IMR-90 (cell line): Measurements from ENCODE around the gene KCNQ1. TPM values are rescaled to one million over a fixed set of nuclear protein-coding genes. Genes with fewer than 3 reads are reported as not detected.

ENCODE experiments used
- ATAC-seq: fragments of 200-7000 bp; cut with Tn5 transposase; 2 replicates; pipeline ENCODE4 v1.9.1; 2020; ENCODE audit warnings: low read depth, mild to moderate bottlenecking, moderate library complexity
- BruUV-seq: library from RNA; stranded (reverse); fragments of 400-500 nt; replicated peaks from 2 replicates; lab custom pipeline; 2021; lab: Mats Ljungman, UMichigan
- CTCF ChIA-PET: fragments of 300-600 bp; formaldehyde crosslinking; extraction: SDS; loops from one replicate; lab custom pipeline; 2021; ENCODE audit warnings: antibody characterized with exemption; lab: Yijun Ruan, JAX
- POLR2A ChIA-PET: fragments of 300-600 bp; sonication (Branson Sonifier 250); formaldehyde crosslinking; loops from one replicate; lab custom pipeline; 2022; ENCODE audit warnings: antibody characterized with exemption; ENCODE audit not compliant: unreplicated experiment; lab: Charles Lee
- DNase-seq: peaks from one replicate; pipeline ENCODE4 v3.0.0; 2013
- H2AFZ ChIP-seq: replicated peaks from 2 replicates; pipeline ENCODE3; 2013; ENCODE audit warnings: low read length, mild to moderate bottlenecking; ENCODE audit not compliant: poor library complexity
- H2AK5ac ChIP-seq: 2 replicates; pipeline ENCODE4 v1.6.1; 2013; ENCODE audit warnings: low read depth, low read length, inconsistent platforms
- H2AK9ac ChIP-seq: replicated peaks from 2 replicates; pipeline ENCODE3; 2013; ENCODE audit warnings: mild to moderate bottlenecking, low read depth, low read length, moderate library complexity; ENCODE audit not compliant: poor library complexity
- H2BK120ac ChIP-seq: 2 replicates; pipeline ENCODE4 v1.6.1; 2013; ENCODE audit warnings: low read depth, low read length, inconsistent platforms
- H2BK15ac ChIP-seq: 3 replicates; pipeline ENCODE4 v1.6.1; 2013; ENCODE audit warnings: low read depth, low read length, inconsistent platforms
- H2BK20ac ChIP-seq: 2 replicates; pipeline ENCODE4 v1.6.1; 2013; ENCODE audit warnings: low read depth, mild to moderate bottlenecking, inconsistent platforms, low read length, moderate library complexity
- H2BK5ac ChIP-seq: 2 replicates; pipeline ENCODE4 v1.6.1; 2013; ENCODE audit warnings: mild to moderate bottlenecking, low read depth, low read length, inconsistent platforms; ENCODE audit not compliant: poor library complexity, severe bottlenecking
- H3K14ac ChIP-seq: replicated peaks from 2 replicates; pipeline ENCODE4 v1.6.1; 2013; ENCODE audit warnings: low read depth, low read length, inconsistent platforms
- H3K18ac ChIP-seq: 2 replicates; pipeline ENCODE4 v1.6.1; 2013; ENCODE audit warnings: low read depth, low read length, control low read depth
- H3K23ac ChIP-seq: 2 replicates; pipeline ENCODE4 v1.6.1; 2013; ENCODE audit warnings: low read depth, low read length, inconsistent platforms
- H3K27ac ChIP-seq: 2 replicates; pipeline ENCODE4 v1.5.1; 2013; ENCODE audit warnings: mild to moderate bottlenecking, control low read depth, low read length; ENCODE audit not compliant: insufficient read depth
- H3K27me3 ChIP-seq: 2 replicates; pipeline ENCODE4 v1.6.1; 2013; ENCODE audit warnings: low read length; ENCODE audit not compliant: control insufficient read depth, insufficient read depth
- H3K36me3 ChIP-seq: 2 replicates; pipeline ENCODE4 v1.6.1; 2013; ENCODE audit warnings: low read length, mixed read lengths; ENCODE audit not compliant: control insufficient read depth, insufficient read depth
- H3K4ac ChIP-seq: 2 replicates; pipeline ENCODE4 v1.6.1; 2013; ENCODE audit warnings: low read depth, low read length, inconsistent platforms
- H3K4me1 ChIP-seq: 2 replicates; pipeline ENCODE4 v1.6.1; 2013; ENCODE audit warnings: low read length, mixed read lengths; ENCODE audit not compliant: control insufficient read depth, insufficient read depth
- H3K4me2 ChIP-seq: 2 replicates; pipeline ENCODE4 v1.6.1; 2013; ENCODE audit warnings: low read depth, mild to moderate bottlenecking, control low read depth, low read length, moderate library complexity
- H3K4me3 ChIP-seq: 2 replicates; pipeline ENCODE4 v1.5.1; 2013; ENCODE audit warnings: low read depth, mild to moderate bottlenecking, control low read depth, low read length, moderate library complexity; ENCODE audit not compliant: insufficient read depth
- H3K56ac ChIP-seq: 2 replicates; pipeline ENCODE4 v1.6.1; 2013; ENCODE audit warnings: low read length, inconsistent platforms; ENCODE audit not compliant: insufficient read depth; ENCODE audit errors: extremely low read depth
- H3K79me1 ChIP-seq, 2 experiments: 2 replicates each; pipeline ENCODE4 v1.6.1; 2013; ENCODE audit warnings: low read length in 2 of 2, inconsistent platforms in 1 of 2, low read depth in 1 of 2
- H3K9ac ChIP-seq: 2 replicates; pipeline ENCODE4 v1.6.1; 2013; ENCODE audit warnings: low read depth, low read length, control low read depth
- H3K9me1 ChIP-seq: 2 replicates; pipeline ENCODE4 v1.6.1; 2013; ENCODE audit warnings: low read length, inconsistent platforms; ENCODE audit not compliant: insufficient read depth
- H3K9me3 ChIP-seq: 2 replicates; pipeline ENCODE4 v1.6.1; 2013; ENCODE audit warnings: low read length; ENCODE audit not compliant: control insufficient read depth, insufficient read depth
- H4K20me1 ChIP-seq: 2 replicates; pipeline ENCODE4 v1.6.1; 2013; ENCODE audit warnings: low read length, inconsistent platforms; ENCODE audit not compliant: insufficient read depth
- H4K5ac ChIP-seq: 2 replicates; pipeline ENCODE4 v1.6.1; 2013; ENCODE audit warnings: mild to moderate bottlenecking, low read depth, low read length, control low read depth
- H4K8ac ChIP-seq, 2 experiments: 2 replicates each; pipeline ENCODE4 v1.6.1; 2013; ENCODE audit warnings: low read depth in 2 of 2, low read length in 2 of 2, control low read depth in 1 of 2, inconsistent platforms in 1 of 2
- H4K91ac ChIP-seq: 2 replicates; pipeline ENCODE4 v1.6.1; 2013; ENCODE audit warnings: low read depth, low read length, inconsistent platforms; ENCODE audit not compliant: insufficient read depth
- BHLHE40 ChIP-seq: fragments of 150-350 bp; IDR thresholded peaks from 2 replicates; pipeline ENCODE4 v1.6.1; 2016; ENCODE audit warnings: mild to moderate bottlenecking, low read depth, low read length
- CEBPB ChIP-seq: IDR thresholded peaks from 2 replicates; pipeline ENCODE4 v1.6.1; 2012; ENCODE audit warnings: low read depth, low read length, improper control_type of control experiment
- CHD1 ChIP-seq: IDR thresholded peaks from 2 replicates; pipeline ENCODE4 v1.6.1; 2012; ENCODE audit warnings: low read depth, low read length, improper control_type of control experiment
- CTCF ChIP-seq: conservative IDR thresholded peaks from 2 replicates; pipeline ENCODE4 v1.5.1; 2012; ENCODE audit warnings: mild to moderate bottlenecking, low read depth, low read length, improper control_type of control experiment
- FOS ChIP-seq: fragments of 150-350 bp; IDR thresholded peaks from 2 replicates; pipeline ENCODE4 v1.6.1; 2016; ENCODE audit warnings: low read depth, low read length
- MAFK ChIP-seq: IDR thresholded peaks from 2 replicates; pipeline ENCODE4 v1.6.1; 2012; ENCODE audit warnings: low read depth, low read length, improper control_type of control experiment
- MAZ ChIP-seq: IDR thresholded peaks from 2 replicates; pipeline ENCODE4 v1.6.1; 2012; ENCODE audit warnings: low read depth, mild to moderate bottlenecking, low read length, improper control_type of control experiment, moderate library complexity, borderline replicate concordance
- MXI1 ChIP-seq: IDR thresholded peaks from 2 replicates; pipeline ENCODE4 v1.6.1; 2012; ENCODE audit warnings: low read depth, mild to moderate bottlenecking, low read length, moderate library complexity, borderline replicate concordance
- NFE2L2 ChIP-seq: fragments of 150-350 bp; IDR thresholded peaks from 2 replicates; pipeline ENCODE4 v1.6.1; 2016; ENCODE audit warnings: low read depth, mild to moderate bottlenecking, low read length
- POLR2A ChIP-seq: IDR thresholded peaks from 2 replicates; pipeline ENCODE4 v1.6.1; 2012; ENCODE audit warnings: mild to moderate bottlenecking, low read depth, low read length
- RAD21 ChIP-seq: IDR thresholded peaks from 2 replicates; pipeline ENCODE4 v1.6.1; 2012; ENCODE audit warnings: low read length, improper control_type of control experiment
- RCOR1 ChIP-seq: IDR thresholded peaks from 2 replicates; pipeline ENCODE4 v1.6.1; 2012; ENCODE audit warnings: mild to moderate bottlenecking, low read length, improper control_type of control experiment; ENCODE audit not compliant: insufficient replicate concordance
- RFX5 ChIP-seq: IDR thresholded peaks from 2 replicates; pipeline ENCODE4 v1.8.0; 2012; ENCODE audit warnings: low read depth, mild to moderate bottlenecking, low read length, moderate library complexity
- SMC3 ChIP-seq: fragments of 150-350 bp; IDR thresholded peaks from 2 replicates; pipeline ENCODE4 v1.6.1; 2016; ENCODE audit warnings: low read depth, mild to moderate bottlenecking, antibody characterized with exemption, low read length, moderate library complexity
- WGBS, 2 experiments: methylation state at CpG; one replicate each; pipeline versions ENCODE4 v1.1.5 to v1.1.7; 2013; ENCODE audit warnings: missing lambda C conversion rate in 2 of 2; ENCODE audit not compliant: insufficient read length in 1 of 2; ENCODE audit errors: extremely low coverage in 2 of 2; 5-methylcytosine and 5-hydroxymethylcytosine counted together
- dilution Hi-C: fragments of 300-500 bp; cut with HindIII; formaldehyde crosslinking; loops from one replicate; pipeline ENCODE4 v1.14.3; 2018; ENCODE audit warnings: low sequenced_read_pairs; ENCODE audit not compliant: unreplicated experiment
- in situ Hi-C: fragments of 300-500 bp; cut with MboI; formaldehyde crosslinking; loops from 3 replicates; pipeline ENCODE4 v1.14.3; 2019; ENCODE audit warnings: low sequenced_read_pairs, inconsistent platforms, mixed read lengths
- intact Hi-C: fragments of 100-400 bp; cut with micrococcal nuclease; formaldehyde crosslinking; loops from 2 replicates; pipeline ENCODE4 v1.10.0; 2022
- polyA plus RNA-seq, 3 experiments: library from polyadenylated mRNA; depleted of rRNA; stranded (reverse); fragments of >200 nt; gene quantifications; 2 replicates each; pipeline ENCODE4 v1.2.3, GENCODE V29; 2012; ENCODE audit warnings: low replicate concordance in 1 of 3
- total RNA-seq: library from RNA; depleted of rRNA; stranded (reverse); fragments of >200 nt; gene quantifications from 2 replicates; pipeline ENCODE4 v1.2.3, GENCODE V29; 2012
- TF ChIP-seq, protein P1 (sequence below): fragments of 150-350 bp; IDR thresholded peaks from 2 replicates; pipeline ENCODE4 v1.6.1; 2017; ENCODE audit warnings: mild to moderate bottlenecking, antibody characterized with exemption, low read length, low read depth
- TF ChIP-seq, protein P2 (sequence below): fragments of 150-350 bp; IDR thresholded peaks from 2 replicates; pipeline ENCODE4 v1.6.1; 2016; ENCODE audit warnings: low read depth, mild to moderate bottlenecking, low read length, moderate library complexity, borderline replicate concordance

The KCNQ1 gene
- total and polyA plus RNA-seq, 2 of the 4 experiments (the other 2 are of a cell fraction), result 0.07 TPM; not detected in 1

- no peak for ATAC-seq
- CTCF ChIA-PET, result no interaction called here
- H3K79me1 ChIP-seq, result no peaks in the 10 kb centered on the region
- no peak overlapping the region for H4K8ac ChIP-seq
- no peak overlapping the region for H4K91ac ChIP-seq
- no peaks in the 10 kb centered on the region for H4K20me1 ChIP-seq
- no peak overlapping the region for H3K4me3 ChIP-seq
- no peak overlapping the region for H3K18ac ChIP-seq
- WGBS, 2 experiments, result 40% methylated on average over 4 of the region's 12 CpGs; no CpG with 5 or more reads in 1 of the 2 experiments
- no TSS peak for BruUV-seq
- H3K9ac ChIP-seq, result no peak overlapping the region
- no peak overlapping the region for H2AK5ac ChIP-seq
- no peak overlapping the region for H2BK120ac ChIP-seq
- no peaks in the 10 kb centered on the region for H3K9me1 ChIP-seq
- H2BK5ac ChIP-seq, result no peak overlapping the region
- no peak overlapping the region for H3K4ac ChIP-seq
- H3K56ac ChIP-seq, result no peak overlapping the region
- H3K27ac ChIP-seq, result no peak overlapping the region
- H2AK9ac ChIP-seq, result peak overlapping the region; percentile 48
- H2AFZ ChIP-seq, result no peak overlapping the region
- H4K5ac ChIP-seq, result no peak overlapping the region
- in situ Hi-C loops, result no loop called here
- no peak overlapping the region for H2BK20ac ChIP-seq
- no peak overlapping the region for H3K14ac ChIP-seq
- H2BK15ac ChIP-seq, result no peak overlapping the region
- TF ChIP-seq SMC3, result no peak
- no peak for TF ChIP-seq BHLHE40
- TF ChIP-seq, protein P1, sequence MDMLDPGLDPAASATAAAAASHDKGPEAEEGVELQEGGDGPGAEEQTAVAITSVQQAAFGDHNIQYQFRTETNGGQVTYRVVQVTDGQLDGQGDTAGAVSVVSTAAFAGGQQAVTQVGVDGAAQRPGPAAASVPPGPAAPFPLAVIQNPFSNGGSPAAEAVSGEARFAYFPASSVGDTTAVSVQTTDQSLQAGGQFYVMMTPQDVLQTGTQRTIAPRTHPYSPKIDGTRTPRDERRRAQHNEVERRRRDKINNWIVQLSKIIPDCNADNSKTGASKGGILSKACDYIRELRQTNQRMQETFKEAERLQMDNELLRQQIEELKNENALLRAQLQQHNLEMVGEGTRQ, result no peak
- no peak for TF ChIP-seq POLR2A
- TF ChIP-seq CHD1, result no peak
- TF ChIP-seq, protein P2, sequence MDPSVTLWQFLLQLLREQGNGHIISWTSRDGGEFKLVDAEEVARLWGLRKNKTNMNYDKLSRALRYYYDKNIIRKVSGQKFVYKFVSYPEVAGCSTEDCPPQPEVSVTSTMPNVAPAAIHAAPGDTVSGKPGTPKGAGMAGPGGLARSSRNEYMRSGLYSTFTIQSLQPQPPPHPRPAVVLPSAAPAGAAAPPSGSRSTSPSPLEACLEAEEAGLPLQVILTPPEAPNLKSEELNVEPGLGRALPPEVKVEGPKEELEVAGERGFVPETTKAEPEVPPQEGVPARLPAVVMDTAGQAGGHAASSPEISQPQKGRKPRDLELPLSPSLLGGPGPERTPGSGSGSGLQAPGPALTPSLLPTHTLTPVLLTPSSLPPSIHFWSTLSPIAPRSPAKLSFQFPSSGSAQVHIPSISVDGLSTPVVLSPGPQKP, result no peak
- TF ChIP-seq RCOR1, result no peak
- TF ChIP-seq RFX5, result no peak
- TF ChIP-seq CTCF, result no peak
- TF ChIP-seq CEBPB, result no peak
- TF ChIP-seq RAD21, result no peak
- no peak for TF ChIP-seq NFE2L2
- no peak for TF ChIP-seq MAZ
- TF ChIP-seq MXI1, result no peak
- TF ChIP-seq FOS, result no peak
- TF ChIP-seq MAFK, result no peak
- peaks cover 1% of the 10 kb centered on the region; the same call in 1 of the 2 replicates for H3K9me3 ChIP-seq
- H3K27me3 ChIP-seq, result peaks cover 26% of the 10 kb centered on the region; the same call in 1 of the 2 replicates
- H3K36me3 ChIP-seq, result no peaks in the 10 kb centered on the region
- dilution Hi-C loops, result no loop called here
- H3K4me1 ChIP-seq, result no peaks in the 10 kb centered on the region
- POLR2A ChIA-PET, result no interaction called here
- DNase-seq, result peak; percentile 19
- no peak overlapping the region for H3K4me2 ChIP-seq
- no peak overlapping the region for H3K23ac ChIP-seq
- intact Hi-C loops, result no loop called here
Measured at GRCh38 chr11:2752923-2753322, 308.1 kb downstream of the KCNQ1 start.
